Uterus (tissue), 4 donors: ENCODE results near the gene TMX4. TPM values are rescaled to one million over a fixed set of nuclear protein-coding genes. Genes with fewer than 3 reads are reported as not detected.
"Not testable (repeated sequence)": the region's sequence is repeated elsewhere in the genome, so short reads cannot be mapped to it uniquely, and the experiment has no call there.

Source experiments
- DNase-seq, 2 donors: peaks; one replicate each; pipeline ENCODE4 v3.0.0-alpha.2; 2019 to 2020
- H3K27ac ChIP-seq, 2 donors: fragments of 200-600 bp; sonication (generic); 1 replicate in 1 of 2; 2 replicates in 1 of 2; pipeline ENCODE4 v1.5.1; 2016 to 2018
- H3K27me3 ChIP-seq, 2 donors: fragments of 200-600 bp; sonication (generic); one replicate each; pipeline ENCODE4 v1.5.1; 2018 to 2019; ENCODE audit warnings: control low read depth in 1 of 2
- H3K36me3 ChIP-seq, 2 donors: fragments of 200-600 bp; sonication (generic); one replicate each; pipeline ENCODE4 v1.5.1; 2019; ENCODE audit warnings: control low read depth in 1 of 2
- H3K4me1 ChIP-seq, 2 donors: fragments of 200-600 bp; sonication (generic); one replicate each; pipeline ENCODE4 v1.5.1; 2018 to 2019; ENCODE audit warnings: control low read depth in 1 of 2
- H3K4me3 ChIP-seq, 2 donors: fragments of 200-600 bp; sonication (generic); 1 replicate in 1 of 2; 2 replicates in 1 of 2; pipeline ENCODE4 v1.5.1; 2018 to 2019; ENCODE audit warnings: mild to moderate bottlenecking in 1 of 2
- H3K9me3 ChIP-seq, 2 donors: fragments of 200-600 bp; sonication (generic); one replicate each; pipeline ENCODE4 v1.5.1; 2019; ENCODE audit warnings: control low read depth in 1 of 2
- POLR2A ChIP-seq, 2 donors: fragments of 450-650 bp; IDR thresholded peaks; one replicate each; pipeline ENCODE4 v1.6.1; 2016; ENCODE audit warnings: antibody characterized with exemption in 2 of 2, mild to moderate bottlenecking in 1 of 2, moderate library complexity in 1 of 2
- intact Hi-C: fragments of 100-400 bp; cut with DNase I; formaldehyde crosslinking; loops from one replicate; pipeline ENCODE4 v1.15.1; 2023; ENCODE audit warnings: low total_unique reads
- total RNA-seq, 4 donors: library from RNA; depleted of rRNA in 3 of 4; stranded (reverse); fragments of >200 nt in 3 of 4; gene quantifications; one replicate each; pipeline versions ENCODE4 v1.1.0 to v1.2.4, GENCODE V29; 2014 to 2023
- TF ChIP-seq, protein P1 (sequence below), 4 experiments: fragments of 200-600 bp in 2 of 4; fragments of 450-650 bp in 2 of 4; sonication (generic) in 2 of 4; IDR thresholded peaks; one replicate each; pipeline ENCODE4 v1.5.1; 2016 to 2019; ENCODE audit warnings: antibody characterized with exemption in 4 of 4, mild to moderate bottlenecking in 2 of 4, moderate library complexity in 1 of 4
- donor health status: DM: yes; HTN: yes; CAD: no.

TMX4 gene
- total RNA-seq, 4 donors from 2014 or later: 36.1 to 104 (median 64.9) TPM

DNA sequence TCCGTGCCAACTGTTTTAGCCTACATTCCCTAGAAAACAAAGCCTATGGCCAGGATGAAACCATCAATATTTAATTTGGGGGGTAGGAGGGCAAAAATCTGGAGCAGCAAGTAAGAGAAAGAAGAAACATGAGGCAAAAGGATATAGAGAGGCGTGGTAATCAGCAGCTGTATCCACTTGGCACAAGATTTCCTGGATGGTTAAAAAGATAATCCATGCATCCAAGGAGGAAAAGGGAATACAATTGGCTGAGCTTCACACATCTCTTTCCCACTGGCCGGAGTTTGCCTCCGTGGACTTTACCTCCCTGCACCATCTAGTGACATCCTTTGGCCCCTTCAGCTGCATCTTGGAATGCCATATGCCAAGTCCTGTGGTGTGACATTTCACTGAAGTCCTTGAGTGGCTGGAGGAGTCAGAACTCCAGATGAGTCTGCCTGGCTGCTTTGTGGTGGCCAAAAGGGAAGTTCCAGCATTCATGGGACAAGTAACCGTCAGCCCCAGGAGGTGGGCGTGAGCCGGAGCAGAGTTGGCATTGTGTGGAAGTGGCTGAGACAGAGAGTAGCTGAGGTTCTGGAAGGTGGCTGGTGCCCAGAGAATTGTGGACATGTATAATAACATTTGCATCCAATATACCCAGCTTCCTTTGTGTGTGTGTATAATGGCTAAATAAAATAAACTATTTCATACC is 13.7 kb upstream of the TMX4 start:
- intact Hi-C loops: no loop called here
- no peak overlapping the region for H3K27ac ChIP-seq
- no peak for DNase-seq
- H3K27me3 ChIP-seq: no peaks in the 10 kb centered on the region
- no peaks in the 10 kb centered on the region for H3K9me3 ChIP-seq
- no peak for TF ChIP-seq POLR2A (IDR thresholded peaks at IDR 0.05)
- TF ChIP-seq, protein P1, sequence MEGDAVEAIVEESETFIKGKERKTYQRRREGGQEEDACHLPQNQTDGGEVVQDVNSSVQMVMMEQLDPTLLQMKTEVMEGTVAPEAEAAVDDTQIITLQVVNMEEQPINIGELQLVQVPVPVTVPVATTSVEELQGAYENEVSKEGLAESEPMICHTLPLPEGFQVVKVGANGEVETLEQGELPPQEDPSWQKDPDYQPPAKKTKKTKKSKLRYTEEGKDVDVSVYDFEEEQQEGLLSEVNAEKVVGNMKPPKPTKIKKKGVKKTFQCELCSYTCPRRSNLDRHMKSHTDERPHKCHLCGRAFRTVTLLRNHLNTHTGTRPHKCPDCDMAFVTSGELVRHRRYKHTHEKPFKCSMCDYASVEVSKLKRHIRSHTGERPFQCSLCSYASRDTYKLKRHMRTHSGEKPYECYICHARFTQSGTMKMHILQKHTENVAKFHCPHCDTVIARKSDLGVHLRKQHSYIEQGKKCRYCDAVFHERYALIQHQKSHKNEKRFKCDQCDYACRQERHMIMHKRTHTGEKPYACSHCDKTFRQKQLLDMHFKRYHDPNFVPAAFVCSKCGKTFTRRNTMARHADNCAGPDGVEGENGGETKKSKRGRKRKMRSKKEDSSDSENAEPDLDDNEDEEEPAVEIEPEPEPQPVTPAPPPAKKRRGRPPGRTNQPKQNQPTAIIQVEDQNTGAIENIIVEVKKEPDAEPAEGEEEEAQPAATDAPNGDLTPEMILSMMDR (IDR thresholded peaks at IDR 0.05): no peak
- no peak overlapping the region for H3K4me3 ChIP-seq
- H3K4me1 ChIP-seq: no peaks in the 10 kb centered on the region
- H3K36me3 ChIP-seq: no peaks in the 10 kb centered on the region

DNA sequence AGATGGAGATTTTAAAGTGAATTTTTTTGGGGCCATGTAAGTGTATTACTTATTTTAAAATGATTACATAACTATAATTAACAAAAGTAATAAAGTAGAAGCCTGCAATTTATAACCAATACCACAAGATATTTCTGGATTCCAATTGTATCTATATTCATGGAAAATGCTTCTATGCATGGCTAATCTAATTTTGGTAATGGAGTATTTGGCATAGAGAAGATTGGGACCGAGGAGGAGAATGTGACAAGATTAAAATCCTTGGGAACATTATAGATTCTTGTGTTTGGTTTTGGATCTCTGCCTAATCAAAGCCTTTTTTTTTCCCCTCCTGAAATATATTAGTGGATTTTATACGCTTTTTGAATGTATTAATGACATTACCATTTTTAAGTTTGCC is 12.9 kb upstream of the TMX4 start:
- Histone ChIP-seq H3K4me3 (no peak overlapping the region), H3K27ac (no peak overlapping the region), H3K4me1 (no peaks in the 10 kb centered on the region), H3K27me3 (no peaks in the 10 kb centered on the region), H3K9me3 (no peaks in the 10 kb centered on the region), H3K36me3 (no peaks in the 10 kb centered on the region)
- no peak for DNase-seq
- intact Hi-C loops: no loop called here
- TF ChIP-seq POLR2A (IDR thresholded peaks at IDR 0.05): no peak
- TF ChIP-seq, protein P1 (IDR thresholded peaks at IDR 0.05): no peak

DNA sequence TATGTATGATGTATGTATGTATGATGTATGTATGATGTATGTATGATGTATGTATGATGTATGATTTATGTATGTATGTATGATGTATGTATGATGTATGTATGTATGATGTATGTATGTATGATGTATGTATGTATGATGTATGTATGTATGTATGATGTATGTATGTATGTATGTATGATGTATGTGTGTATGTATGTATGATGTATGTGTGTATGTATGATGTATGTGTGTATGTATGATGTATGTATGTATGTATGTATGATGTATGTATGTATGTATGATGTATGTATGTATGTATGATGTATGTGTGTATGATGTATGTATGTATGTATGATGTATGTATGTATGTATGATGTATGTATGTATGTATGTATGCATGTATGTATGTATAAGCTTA is 12.0 kb upstream of the TMX4 start:
- H3K27me3 ChIP-seq, H3K4me1 ChIP-seq, H3K27ac ChIP-seq, DNase-seq, H3K4me3 ChIP-seq, H3K36me3 ChIP-seq, intact Hi-C loops, H3K9me3 ChIP-seq: not testable (repeated sequence)

DNA sequence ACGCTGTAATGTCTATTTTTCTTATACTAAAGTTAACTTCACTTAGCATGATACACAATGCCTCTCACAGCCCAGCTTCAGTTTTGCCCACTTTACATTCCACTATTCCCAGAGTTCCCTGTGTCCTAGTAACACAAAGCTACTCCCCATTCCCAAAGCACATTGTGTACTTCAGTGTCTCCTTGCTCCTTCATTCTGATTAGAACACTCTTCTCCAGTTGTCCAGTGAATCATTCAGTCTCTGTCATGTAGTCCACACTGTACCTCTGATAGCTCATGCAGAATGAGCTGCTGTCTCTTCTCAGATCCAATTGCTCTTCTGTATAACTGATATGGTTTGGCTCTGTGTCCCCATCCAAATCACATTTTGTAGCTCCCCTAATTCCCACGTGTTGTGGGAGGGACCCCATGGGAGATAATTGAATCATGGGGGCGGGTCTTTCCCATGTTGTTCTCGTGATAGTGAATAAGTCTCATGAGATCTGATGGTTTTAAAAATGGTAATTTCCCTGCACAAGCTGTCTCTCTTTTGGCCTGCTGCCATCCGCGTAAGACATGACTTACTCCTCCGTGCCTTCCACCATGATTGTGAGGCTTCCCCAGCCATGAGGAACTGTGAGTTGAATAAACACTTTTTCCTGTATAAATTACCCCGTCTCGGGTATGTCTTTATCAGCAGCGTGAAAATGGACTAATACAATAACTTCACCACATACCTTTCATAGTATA is 2.1 kb upstream of the TMX4 start:
- Histone ChIP-seq H3K9me3 (no peaks in the 10 kb centered on the region), H3K4me1 (peaks cover 0 to 4% of the 10 kb centered on the region in 2 donors), H3K4me3 (no peak overlapping the region), H3K27me3 (no peaks in the 10 kb centered on the region), H3K36me3 (no peaks in the 10 kb centered on the region), H3K27ac (no peak overlapping the region)
- no peak for TF ChIP-seq POLR2A (IDR thresholded peaks at IDR 0.05)
- TF ChIP-seq, protein P1 (IDR thresholded peaks at IDR 0.05): no peak
- no peak for DNase-seq
- intact Hi-C loops: no loop called here

DNA sequence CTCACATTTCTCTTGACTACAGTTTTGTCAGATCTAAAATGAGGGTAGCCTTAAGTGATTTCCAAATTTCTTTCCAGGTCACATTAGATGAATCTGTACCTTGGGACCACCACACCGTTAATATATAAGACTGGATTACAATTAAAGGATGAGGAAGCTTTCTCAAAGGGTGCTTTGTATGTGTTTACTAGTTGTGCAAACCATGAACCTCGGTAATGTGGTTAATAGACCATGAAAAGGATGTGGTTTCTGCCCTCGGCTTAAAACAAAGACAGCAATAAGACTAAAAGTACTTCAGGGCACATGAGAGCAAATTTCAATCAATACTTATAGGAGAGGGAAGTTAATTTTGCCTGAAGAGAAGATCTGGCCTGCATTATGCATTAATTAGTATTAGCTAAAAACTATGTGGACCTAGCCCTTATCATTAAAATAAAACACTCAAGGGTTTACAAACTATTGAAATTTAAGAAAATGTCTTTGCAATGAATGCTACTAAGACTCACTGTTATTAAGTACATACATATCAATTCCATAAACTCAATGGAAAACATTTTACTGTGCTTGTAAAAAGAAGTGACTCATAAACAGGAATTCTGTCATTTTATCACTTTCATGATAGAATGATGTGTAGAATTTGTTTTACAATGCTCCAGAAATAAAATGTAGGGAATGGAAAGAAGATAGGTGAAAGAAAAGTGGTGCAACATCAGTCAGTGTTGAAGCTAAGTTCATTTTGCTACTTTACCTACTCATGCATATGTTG is 936 bp upstream of the TMX4 start:
- Histone ChIP-seq H3K4me1 (peaks cover 0 to 4% of the 10 kb centered on the region in 2 donors), H3K9me3 (no peaks in the 10 kb centered on the region), H3K4me3 (no peak overlapping the region), H3K27ac (peak overlapping the region; percentile 92 to 96), H3K27me3 (no peaks in the 10 kb centered on the region), H3K36me3 (no peaks in the 10 kb centered on the region)
- TF ChIP-seq, protein P1 (IDR thresholded peaks at IDR 0.05): no peak
- no peak for TF ChIP-seq POLR2A (IDR thresholded peaks at IDR 0.05)
- intact Hi-C loops: no loop called here
- no peak for DNase-seq
